DND-41 (cell line): Measurements from ENCODE around the gene DUS3L.

Experiments
- ATAC-seq: fragments of 200-7000 bp; cut with Tn5 transposase; 3 replicates; pipeline ENCODE4 v1.9.1; 2021; ENCODE audit warnings: low read depth; ENCODE audit not compliant: insufficient read depth
- DNase-seq: peaks from one replicate; pipeline ENCODE4 v3.0.0-alpha.2; 2020
- H2AFZ ChIP-seq: 2 replicates; pipeline ENCODE4 v1.6.0; 2012; ENCODE audit warnings: low read depth, low read length
- H3K27ac ChIP-seq: 2 replicates; pipeline ENCODE4 v1.5.1; 2012; ENCODE audit warnings: low read length, inconsistent platforms
- H3K27me3 ChIP-seq: fragments of 200-600 bp; sonication (generic); 2 replicates; pipeline ENCODE4 v1.6.0; 2012; ENCODE audit warnings: low read length, mild to moderate bottlenecking, inconsistent platforms; ENCODE audit not compliant: insufficient read depth, poor library complexity
- H3K36me3 ChIP-seq: 2 replicates; pipeline ENCODE4 v1.5.1; 2012; ENCODE audit warnings: low read length, inconsistent platforms; ENCODE audit not compliant: insufficient read depth
- H3K4me1 ChIP-seq: 2 replicates; pipeline ENCODE4 v1.5.1; 2012; ENCODE audit warnings: mild to moderate bottlenecking, low read length; ENCODE audit not compliant: insufficient read depth
- H3K4me2 ChIP-seq: 2 replicates; pipeline ENCODE4 v1.6.0; 2012; ENCODE audit warnings: mild to moderate bottlenecking, moderate library complexity, low read length, inconsistent platforms; ENCODE audit not compliant: insufficient read depth
- H3K4me3 ChIP-seq, 2 experiments: fragments of 200-600 bp in 1 of 2; shearing (Covaris generic) in 1 of 2; 2 replicates each; pipeline ENCODE4 v1.5.1; 2012 to 2016; ENCODE audit warnings: inconsistent platforms in 2 of 2, low read length in 2 of 2, mild to moderate bottlenecking in 2 of 2, low read depth in 1 of 2, moderate library complexity in 1 of 2
- H3K79me2 ChIP-seq: 2 replicates; pipeline ENCODE4 v1.6.0; 2012; ENCODE audit warnings: low read length, inconsistent platforms; ENCODE audit not compliant: insufficient read depth
- H3K9ac ChIP-seq: 2 replicates; pipeline ENCODE4 v1.6.0; 2012; ENCODE audit warnings: low read depth, mild to moderate bottlenecking, inconsistent platforms, low read length, moderate library complexity
- H3K9me3 ChIP-seq: 2 replicates; pipeline ENCODE4 v1.5.1; 2012; ENCODE audit warnings: low read length, moderate library complexity, mild to moderate bottlenecking, inconsistent platforms; ENCODE audit not compliant: insufficient read depth, severe bottlenecking
- H4K20me1 ChIP-seq: 2 replicates; pipeline ENCODE4 v1.6.0; 2012; ENCODE audit warnings: low read length; ENCODE audit not compliant: insufficient read depth
- CTCF ChIP-seq: IDR thresholded peaks from 2 replicates; pipeline ENCODE4 v1.5.1; 2012; ENCODE audit warnings: borderline replicate concordance, low read length, moderate library complexity, mild to moderate bottlenecking; ENCODE audit not compliant: poor library complexity, severe bottlenecking; ENCODE audit errors: extremely low read depth
- EZH2 ChIP-seq: IDR thresholded peaks from 3 replicates; pipeline ENCODE4 v1.6.1; 2012; ENCODE audit warnings: borderline replicate concordance, low read depth, mild to moderate bottlenecking, moderate library complexity, low read length, inconsistent platforms; ENCODE audit not compliant: severe bottlenecking

Gene DUS3L

GRCh38 chr19:5837761-5838352 lies 46.9 kb upstream of the DUS3L start:
- Histone ChIP-seq H4K20me1 (no peaks in the 10 kb centered on the region; the same call in 1 of the 2 replicates), H3K27ac (no peak overlapping the region), H2AFZ (no peak overlapping the region), H3K9me3 (no peaks in the 10 kb centered on the region), H3K79me2 (no peaks in the 10 kb centered on the region), H3K27me3 (peaks cover 4% of the 10 kb centered on the region), H3K4me3 (no peak overlapping the region), H3K4me1 (no peaks in the 10 kb centered on the region), H3K4me2 (no peak overlapping the region), H3K9ac (no peak overlapping the region), H3K36me3 (no peaks in the 10 kb centered on the region)
- no peak for ATAC-seq
- no peak for DNase-seq
- TF ChIP-seq CTCF, result no peak
- TF ChIP-seq EZH2, result no peak

- DNase-seq (no peak), ATAC-seq (no peak)
- Histone ChIP-seq H3K4me3 (no peak overlapping the region), H3K9ac (no peak overlapping the region), H3K27ac (no peak overlapping the region), H2AFZ (no peak overlapping the region), H3K27me3 (peaks cover 14% of the 10 kb centered on the region), H3K36me3 (no peaks in the 10 kb centered on the region), H3K4me2 (no peak overlapping the region), H3K4me1 (no peaks in the 10 kb centered on the region), H3K79me2 (no peaks in the 10 kb centered on the region), H4K20me1 (no peaks in the 10 kb centered on the region; the same call in 1 of the 2 replicates), H3K9me3 (no peaks in the 10 kb centered on the region)
- no peak for TF ChIP-seq CTCF
These were observed 41.7 kb upstream of the DUS3L start for GRCh38 chr19:5832527-5833216.

GRCh38 chr19:5832061-5832460 lies 41.1 kb upstream of the DUS3L start:
- Histone ChIP-seq H3K4me2 (no peak overlapping the region), H3K4me3 (no peak overlapping the region), H3K27me3 (peaks cover 14% of the 10 kb centered on the region), H3K9ac (no peak overlapping the region), H3K4me1 (no peaks in the 10 kb centered on the region), H3K79me2 (no peaks in the 10 kb centered on the region), H2AFZ (no peak overlapping the region), H3K9me3 (no peaks in the 10 kb centered on the region), H3K27ac (no peak overlapping the region), H4K20me1 (no peaks in the 10 kb centered on the region; the same call in 1 of the 2 replicates), H3K36me3 (no peaks in the 10 kb centered on the region)
- no peak for ATAC-seq
- TF ChIP-seq EZH2 (no peak), CTCF (no peak)
- DNase-seq, result no peak
